Hematopoietic multipotent progenitor cell treated with erythropoietin and hydrocortisone succinate and interleukin-3 and kit ligand, for 6 days (in vitro differentiated cells): ENCODE results near the gene RASA3.

Experiments used
- DNase-seq: peaks from one replicate; pipeline ENCODE4 v3.0.0-alpha.2; 2015

RASA3 gene

GRCh38 chr13:114013952-114014629 is 118.3 kb downstream of the RASA3 start:
- no peak for DNase-seq

DNA sequence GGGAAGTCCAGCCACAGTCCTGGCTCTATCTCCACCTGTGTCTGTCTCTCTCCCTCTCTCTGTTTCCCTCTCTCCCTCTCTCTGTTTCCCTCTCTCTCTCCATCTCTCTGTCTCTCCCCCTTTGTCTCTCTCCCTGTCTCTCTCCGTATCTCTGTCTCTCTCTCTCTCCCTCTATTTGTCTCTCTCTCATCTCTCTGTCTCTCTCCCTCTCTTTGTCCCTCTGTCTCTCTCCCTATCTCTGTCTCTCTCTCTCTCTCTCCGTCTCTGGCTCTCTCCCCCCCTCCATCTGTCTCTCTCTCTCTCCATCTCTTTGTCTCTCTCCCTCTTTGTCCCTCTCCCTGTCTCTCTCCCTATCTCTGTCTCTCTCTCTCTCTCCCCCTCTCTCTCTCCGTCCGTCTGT is 119.1 kb downstream of the RASA3 start:
- no peak for DNase-seq

DNA sequence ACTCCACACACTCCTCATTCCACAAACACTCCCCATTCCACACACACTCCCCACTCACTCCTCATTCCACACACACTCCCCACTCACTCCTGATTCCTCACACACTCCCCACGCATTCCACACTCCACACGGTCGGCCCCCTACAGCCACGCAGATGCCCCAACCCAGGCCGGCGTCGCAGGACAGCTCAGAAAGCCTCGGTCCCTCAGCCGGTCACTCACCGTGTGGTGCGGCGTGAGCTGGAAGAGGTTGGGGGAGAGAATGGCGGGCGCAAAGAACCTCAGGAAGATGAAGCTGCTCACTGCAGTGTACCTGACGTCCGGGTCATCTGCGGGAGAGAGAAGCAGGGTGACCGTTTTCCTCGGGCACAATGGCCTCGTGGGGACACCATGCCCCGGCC is 119.5 kb downstream of the RASA3 start:
- no peak for DNase-seq

- no peak for DNase-seq
Measured at GRCh38 chr13:114012141-114012540, 120.3 kb downstream of the RASA3 start.

DNA sequence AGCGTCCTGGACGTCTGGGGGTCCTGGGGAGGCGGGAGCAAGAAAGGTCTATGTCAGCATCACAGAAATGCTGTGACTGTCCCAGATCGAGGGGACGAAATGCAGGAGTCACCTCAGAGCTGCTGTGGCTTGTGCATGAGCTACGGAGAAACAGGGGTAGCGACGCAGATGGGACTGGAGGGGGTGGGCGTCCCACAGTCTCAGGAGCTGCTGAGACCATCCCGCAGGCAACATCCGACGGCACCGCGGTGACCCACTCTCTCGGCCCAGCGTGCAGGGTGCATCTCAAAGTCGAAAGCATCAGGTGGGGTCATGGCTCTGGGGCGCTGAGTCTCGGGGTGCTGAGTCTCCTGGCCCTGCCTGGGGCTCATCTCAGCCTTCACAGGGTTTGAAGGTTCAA is 121.2 kb downstream of the RASA3 start:
- no peak for DNase-seq

- DNase-seq, result no peak
Measured at GRCh38 chr13:114010401-114011101, 121.9 kb downstream of the RASA3 start.

DNA sequence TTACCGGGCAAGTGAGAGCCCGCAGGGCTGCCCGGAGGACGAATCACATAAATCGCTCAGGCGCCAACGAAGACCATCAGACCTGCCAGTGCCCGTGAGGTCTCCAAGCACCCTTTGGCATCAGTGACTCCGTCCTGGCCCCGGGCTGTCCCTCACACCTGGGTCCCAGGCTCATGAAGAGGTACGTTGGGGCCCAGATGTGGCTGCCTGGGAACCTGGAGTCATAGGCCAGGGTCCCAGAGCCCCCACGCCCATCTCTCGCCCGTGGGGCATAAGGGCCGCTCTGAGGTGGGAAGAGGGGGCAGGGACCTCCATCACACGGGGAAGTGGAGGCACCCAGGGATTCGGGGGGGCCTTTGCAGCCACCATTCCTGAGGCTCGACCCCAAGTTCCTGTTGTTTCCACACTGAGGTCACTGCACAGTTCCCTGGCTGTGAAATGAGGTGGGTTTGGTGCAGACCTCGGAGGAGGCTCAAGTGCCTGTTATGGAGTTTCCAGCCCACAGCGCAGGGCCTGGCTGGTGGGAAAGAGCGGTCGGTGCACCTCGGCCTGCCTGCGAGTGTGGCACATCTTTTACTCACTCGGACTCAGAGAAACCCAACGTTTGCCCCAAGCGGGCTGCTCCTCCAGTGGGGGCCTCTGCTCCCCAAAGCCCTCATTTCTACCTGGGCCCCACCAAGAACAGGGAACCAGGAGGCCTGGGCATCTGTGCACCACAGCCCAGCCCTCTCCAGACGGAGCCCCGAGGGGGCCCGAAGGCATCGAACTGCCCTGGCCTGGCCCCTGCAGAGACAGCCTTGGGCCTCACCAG is 122.6 kb downstream of the RASA3 start:
- no peak for DNase-seq

DNA sequence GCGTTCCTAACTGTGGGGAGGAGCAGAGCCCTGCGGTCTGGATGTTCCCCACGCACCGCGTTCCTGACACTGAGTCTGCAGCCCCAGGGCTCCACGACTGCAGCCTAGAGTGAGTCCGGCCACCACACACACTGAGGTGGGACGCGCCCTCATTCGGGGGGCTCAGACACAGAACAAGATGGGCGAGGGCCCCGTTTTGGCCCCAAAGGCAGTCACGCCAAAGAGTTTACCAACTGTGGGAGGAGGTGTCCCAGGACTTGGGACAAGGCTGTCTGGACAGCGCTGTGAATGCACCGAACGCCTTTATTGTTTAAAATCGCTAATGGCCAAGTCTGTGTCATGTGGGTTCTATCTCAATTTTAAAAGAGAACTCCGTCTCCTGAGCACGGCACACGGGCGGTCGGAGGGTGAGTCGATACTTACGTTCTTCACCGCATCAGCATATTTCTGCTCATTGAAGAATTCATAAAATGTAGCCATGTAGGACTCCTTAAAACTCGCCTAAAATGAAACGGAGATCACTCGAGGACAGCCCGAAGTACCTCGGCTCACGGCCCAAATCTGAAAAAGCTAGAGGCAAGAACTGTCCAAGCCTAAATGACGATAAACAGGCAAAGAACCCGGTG is 123.3 kb downstream of the RASA3 start:
- no peak for DNase-seq

DNA sequence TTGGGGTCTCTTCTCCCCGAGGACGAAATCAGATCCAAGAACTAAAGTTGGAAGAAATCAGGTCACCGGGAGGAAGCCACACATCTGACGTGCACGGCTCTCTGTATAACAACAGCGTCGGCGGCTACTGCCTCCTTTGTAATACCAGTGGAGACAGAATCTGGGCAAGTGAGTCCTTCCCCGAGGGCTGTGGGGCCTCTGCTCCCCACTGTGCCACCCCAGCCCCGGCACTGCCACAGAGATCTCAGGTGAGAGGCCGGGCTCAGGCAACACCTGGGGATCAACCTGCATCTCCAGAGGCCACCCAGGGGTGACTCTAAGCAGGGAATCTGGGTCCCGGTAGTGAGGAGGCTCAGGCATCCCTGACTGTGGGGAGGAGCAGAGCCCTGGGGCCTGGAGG is 124.9 kb downstream of the RASA3 start:
- DNase-seq, result no peak

- DNase-seq, result no peak
Measured at GRCh38 chr13:114005206-114005724, 127.2 kb downstream of the RASA3 start.

DNA sequence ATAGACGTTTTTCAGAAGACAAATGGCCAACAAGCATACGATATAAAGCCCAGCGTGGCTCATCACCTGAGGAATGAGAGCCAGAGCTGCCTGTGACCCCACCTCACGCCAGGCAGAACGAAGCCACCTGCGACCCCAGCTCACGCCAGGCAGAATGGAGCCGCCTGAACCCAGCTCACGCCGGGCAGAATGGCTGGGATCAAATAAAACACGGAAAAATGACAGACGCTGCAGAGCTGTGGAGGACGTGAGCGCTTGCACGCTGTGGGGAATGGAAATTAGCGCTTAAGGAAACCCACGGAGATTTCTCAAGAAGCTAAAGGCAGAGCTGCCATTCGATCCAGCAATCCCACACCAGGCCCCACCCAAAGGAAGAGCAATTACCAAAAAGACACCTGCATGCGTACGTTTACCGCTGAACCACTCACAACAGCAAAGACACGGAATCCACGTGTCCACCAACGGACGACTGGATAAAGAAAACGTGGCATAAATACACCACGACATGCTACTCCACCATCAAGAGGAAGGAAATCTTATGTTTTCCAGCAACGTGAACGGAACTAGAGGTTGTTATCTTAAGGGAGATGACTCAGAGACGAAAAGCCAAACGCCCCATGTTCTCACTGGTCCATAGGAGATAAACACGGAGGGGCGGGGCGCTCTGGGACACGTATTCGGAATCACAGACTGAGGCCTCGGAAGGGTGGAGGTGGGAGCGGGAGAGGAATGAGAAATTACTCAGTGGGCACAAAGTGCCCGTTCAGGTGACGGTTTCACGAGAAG is 127.8 kb downstream of the RASA3 start:
- peak; percentile 68 for DNase-seq

- DNase-seq, result no peak
Measured at GRCh38 chr13:114002771-114003321, 129.6 kb downstream of the RASA3 start.

DNA sequence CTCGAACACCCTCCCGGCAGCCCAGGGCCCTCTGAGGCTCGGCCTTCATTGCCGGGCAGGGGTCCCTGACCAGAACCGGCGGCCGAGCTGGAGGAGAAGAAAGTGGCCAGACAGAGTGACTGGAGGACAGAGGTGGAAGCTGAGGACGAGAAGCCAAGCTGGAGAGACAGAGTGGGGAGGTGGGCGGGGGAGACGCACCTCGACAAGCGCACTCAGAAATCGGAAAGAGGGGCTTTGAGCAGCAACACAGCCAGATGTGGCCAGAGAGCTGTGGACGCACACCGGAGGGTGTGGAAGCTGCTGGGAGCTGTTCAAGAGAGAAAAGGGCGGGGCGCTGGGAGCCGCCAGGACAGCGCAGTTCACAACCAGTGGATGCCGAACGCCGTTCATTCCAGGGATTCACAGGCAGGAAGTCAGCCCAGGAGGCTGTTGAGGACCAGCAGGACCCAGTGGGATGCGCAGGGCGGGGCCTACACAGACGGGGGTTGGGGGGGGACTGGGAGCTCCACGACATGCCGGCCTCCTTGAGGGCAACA is 130.3 kb downstream of the RASA3 start:
- no peak for DNase-seq

DNA sequence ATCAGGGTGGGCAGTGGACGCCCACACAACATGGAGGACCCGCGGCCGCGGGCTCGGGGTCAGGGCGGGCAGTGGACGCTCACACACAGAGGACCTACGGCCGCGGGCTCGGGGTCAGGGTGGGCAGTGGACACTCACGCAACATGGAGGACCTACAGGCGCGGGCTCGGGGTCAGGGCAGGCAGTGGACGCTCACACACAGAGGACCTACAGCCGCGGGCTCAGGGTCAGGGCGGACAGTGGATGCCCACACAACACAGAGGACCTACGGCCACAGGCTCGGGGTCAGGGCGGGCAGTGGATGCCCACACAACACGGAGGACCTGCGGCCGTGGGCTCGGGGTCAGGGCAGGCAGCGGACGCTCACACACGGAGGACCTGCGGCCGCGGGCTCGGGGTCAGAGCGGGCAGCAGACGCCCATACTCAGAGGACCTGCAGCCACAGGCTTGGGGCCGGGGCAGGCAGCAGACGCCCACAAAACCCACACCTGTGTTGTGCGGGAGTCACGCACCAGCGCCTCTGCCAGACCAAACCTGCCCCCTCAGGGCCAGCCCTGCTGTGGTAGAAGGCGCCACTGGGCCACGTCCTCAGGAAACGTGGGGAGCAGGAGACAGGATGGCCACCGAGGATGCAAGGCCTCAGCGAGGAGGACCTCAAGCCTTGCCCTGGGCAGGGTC is 131.0 kb downstream of the RASA3 start:
- DNase-seq, result no peak

- DNase-seq, result no peak
Measured at GRCh38 chr13:114000151-114001040, 132.0 kb downstream of the RASA3 start.

DNA sequence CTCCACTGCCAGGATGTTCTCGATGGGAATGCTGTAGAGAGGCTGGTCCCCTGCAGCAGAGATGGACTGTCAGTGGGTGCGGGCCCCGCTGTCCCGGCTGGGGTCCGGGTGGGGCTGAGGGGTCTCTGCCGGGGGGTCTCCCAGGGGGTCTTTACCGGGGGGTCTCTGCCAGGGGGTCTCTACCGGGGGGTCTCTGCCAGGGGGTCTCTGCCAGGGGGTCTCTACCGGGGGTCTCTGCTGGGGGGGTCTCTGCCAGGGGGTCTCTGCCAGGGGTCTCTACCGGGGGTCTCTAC is 132.9 kb downstream of the RASA3 start:
- no peak for DNase-seq

DNA sequence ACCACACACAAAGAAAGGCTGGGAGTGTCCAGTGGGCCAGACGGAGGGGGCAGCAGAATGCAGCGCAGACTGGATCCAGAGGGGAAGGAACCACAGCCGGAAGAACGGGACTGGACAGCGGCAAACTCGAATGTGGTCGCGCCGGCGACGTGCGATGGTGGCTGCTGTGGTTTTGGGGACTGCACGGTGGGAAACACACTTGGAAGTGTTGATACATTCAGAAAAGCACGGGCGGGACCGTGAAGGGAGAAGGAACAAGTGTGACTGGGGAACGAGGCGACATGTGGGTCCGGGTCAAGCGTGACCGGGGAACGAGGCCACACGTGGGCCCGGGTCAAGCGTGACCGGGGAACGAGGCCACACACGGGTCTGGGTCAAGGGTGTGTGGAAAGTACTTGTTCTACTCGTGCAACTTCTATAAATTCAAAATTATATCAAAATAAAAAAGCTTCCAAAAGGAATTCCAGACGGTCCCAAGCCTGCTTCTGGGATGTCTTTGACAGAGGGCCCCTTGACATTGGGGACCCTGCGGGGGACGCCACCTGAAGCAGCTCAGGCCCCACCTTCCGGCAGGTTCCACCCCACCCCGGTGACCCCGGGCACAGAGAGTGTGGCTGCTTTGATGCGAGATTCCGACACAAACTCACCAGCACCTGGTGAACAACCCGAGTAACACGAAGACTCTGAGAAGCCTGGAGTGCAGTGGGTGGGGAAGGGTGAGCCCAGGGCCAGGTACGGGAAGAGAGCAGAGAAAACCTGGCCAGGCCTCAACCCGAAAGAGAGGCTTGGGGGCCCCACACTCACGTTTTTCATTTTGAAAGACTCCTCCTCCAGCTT is 133.4 kb downstream of the RASA3 start:
- no peak for DNase-seq

DNA sequence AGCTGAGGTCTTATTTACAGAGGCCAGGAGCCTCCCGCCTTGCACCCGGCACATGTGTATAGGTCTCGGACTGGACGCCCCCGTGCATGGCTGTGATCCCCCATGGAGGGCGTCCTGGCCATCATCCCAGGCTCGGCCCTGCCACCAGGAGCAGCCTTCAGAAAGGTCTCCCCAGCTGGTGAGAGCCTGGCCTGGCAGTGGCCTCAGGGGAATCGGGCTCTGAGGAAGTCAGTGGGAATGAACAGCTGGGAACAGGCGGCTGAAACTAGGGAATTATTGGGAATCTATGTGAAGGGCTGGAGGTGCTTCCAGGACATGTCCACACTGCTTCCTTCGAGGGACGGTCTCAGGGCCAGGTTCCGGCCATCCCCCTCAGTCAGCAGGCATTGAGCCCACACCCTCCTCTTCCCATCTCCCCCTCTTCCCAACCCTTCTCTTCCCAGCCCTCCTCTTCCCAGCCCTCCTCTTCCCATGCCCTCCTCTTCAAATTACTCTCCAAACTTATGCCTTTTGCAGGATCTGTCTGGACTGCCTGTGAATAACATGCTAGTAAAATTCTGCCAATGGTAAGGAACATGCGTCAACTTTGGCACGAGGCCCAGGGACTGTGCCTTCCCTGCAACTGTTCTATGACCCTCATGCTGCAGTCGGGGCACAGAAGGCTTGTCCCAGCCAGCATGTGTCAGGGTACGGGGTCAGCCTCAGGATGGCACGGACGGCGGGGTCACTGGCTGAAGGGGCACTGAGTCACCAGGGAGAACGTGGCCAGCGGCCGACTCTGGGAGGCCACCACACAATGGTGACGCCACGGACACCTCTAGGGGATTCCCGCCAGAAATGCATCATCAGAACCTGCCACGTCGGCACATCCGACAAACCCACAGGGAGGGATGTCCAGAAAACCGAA is 134.3 kb downstream of the RASA3 start:
- DNase-seq, result no peak
